ENCODE data around the gene RIBC2. TPM values are rescaled to one million over a fixed set of nuclear protein-coding genes. Genes with fewer than 3 reads are reported as not detected.

The RIBC2 gene
- total RNA-seq, 1 experiment from 2014 or later = 2.7 TPM

GRCh38 chr22:45453764-45454163 is 40.3 kb downstream of the RIBC2 start:
- Histone ChIP-seq H3K27ac (ENCODE audit: low read length) (no peak overlapping the region), H3K27me3 (ENCODE audit: low read length) (no peaks in the 10 kb centered on the region), H3K4me1 (ENCODE audit: insufficient read depth, low read length) (no peaks in the 10 kb centered on the region), H3K4me3 (ENCODE audit: low read length) (no peak overlapping the region), H3F3A (ENCODE audit: low read length, unreplicated experiment) (no peaks in the 10 kb centered on the region), H2AFZ (ENCODE audit: low read length) (no peak overlapping the region), H4K20me1 (ENCODE audit: low read length) (no peaks in the 10 kb centered on the region), H3K36me3 (ENCODE audit: low read depth, low read length) (no peaks in the 10 kb centered on the region), H3K9ac (ENCODE audit: low read length) (no peak overlapping the region), H3K9me3 (ENCODE audit: low read length) (no peaks in the 10 kb centered on the region), H3K79me2 (ENCODE audit: low read length) (no peaks in the 10 kb centered on the region), H3K4me2 (ENCODE audit: low read length) (no peak overlapping the region), H3K9me2 (replicated peaks; ENCODE audit: low read length) (no peaks in the 10 kb centered on the region)
- no peak for ATAC-seq
- CTCF ChIA-PET = no interaction called here
- TF ChIP-seq, protein P1, sequence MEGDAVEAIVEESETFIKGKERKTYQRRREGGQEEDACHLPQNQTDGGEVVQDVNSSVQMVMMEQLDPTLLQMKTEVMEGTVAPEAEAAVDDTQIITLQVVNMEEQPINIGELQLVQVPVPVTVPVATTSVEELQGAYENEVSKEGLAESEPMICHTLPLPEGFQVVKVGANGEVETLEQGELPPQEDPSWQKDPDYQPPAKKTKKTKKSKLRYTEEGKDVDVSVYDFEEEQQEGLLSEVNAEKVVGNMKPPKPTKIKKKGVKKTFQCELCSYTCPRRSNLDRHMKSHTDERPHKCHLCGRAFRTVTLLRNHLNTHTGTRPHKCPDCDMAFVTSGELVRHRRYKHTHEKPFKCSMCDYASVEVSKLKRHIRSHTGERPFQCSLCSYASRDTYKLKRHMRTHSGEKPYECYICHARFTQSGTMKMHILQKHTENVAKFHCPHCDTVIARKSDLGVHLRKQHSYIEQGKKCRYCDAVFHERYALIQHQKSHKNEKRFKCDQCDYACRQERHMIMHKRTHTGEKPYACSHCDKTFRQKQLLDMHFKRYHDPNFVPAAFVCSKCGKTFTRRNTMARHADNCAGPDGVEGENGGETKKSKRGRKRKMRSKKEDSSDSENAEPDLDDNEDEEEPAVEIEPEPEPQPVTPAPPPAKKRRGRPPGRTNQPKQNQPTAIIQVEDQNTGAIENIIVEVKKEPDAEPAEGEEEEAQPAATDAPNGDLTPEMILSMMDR (conservative IDR thresholded peaks at IDR 0.05; ENCODE audit: low read depth, low read length) = no peak
- TF ChIP-seq EZH2 (IDR thresholded peaks at IDR 0.05; ENCODE audit: low read length, unreplicated experiment) = no peak
- no peak for TF ChIP-seq EZH2phosphoT487 (IDR thresholded peaks at IDR 0.05; ENCODE audit: borderline replicate concordance, low read length)
- intact Hi-C loops (cut with micrococcal nuclease) = no loop called here
- BruUV-seq (replicated peaks) = no TSS peak
- POLR2A ChIA-PET (ENCODE audit: unreplicated experiment) = interaction anchor here (0.5 kb wide), 1 partner anchor 834 kb away, joined by 3 read pairs; no protein-coding TSS in a partner anchor
- DNase-seq = no peak

DNA sequence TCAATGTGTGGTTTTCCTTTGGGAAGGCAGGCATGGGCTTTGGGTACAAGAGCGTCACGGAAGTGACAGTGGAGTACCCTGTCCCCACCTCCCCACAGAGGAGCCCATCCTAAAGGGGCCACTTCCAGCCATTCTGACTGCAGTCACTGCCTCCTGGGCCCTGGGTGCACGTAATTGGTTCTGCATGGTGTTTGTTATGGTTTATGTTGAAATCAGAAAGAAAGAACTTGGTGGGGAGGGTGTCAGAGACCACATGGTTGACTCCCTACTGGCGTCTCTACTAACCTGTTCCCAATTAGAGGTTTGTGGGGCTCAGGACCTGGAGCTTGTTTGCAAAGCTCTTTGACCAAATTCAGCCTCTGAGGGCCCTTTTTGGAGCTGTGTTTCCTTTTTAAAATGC is 40.8 kb downstream of the RIBC2 start:
- no peaks in the 10 kb centered on the region for H3K36me3 ChIP-seq (ENCODE audit: low read depth, low read length)
- H2AFZ ChIP-seq (ENCODE audit: low read length) = no peak overlapping the region
- BruUV-seq (replicated peaks) = no TSS peak
- DNase-seq (no peak), ATAC-seq (no peak)
- H3K9ac ChIP-seq (ENCODE audit: low read length) = no peak overlapping the region
- H3K27ac ChIP-seq (ENCODE audit: low read length) = no peak overlapping the region
- POLR2A ChIA-PET (ENCODE audit: unreplicated experiment) = interaction anchor here (0.5 kb wide), 1 partner anchor 833 kb away, joined by 3 read pairs; no protein-coding TSS in a partner anchor
- no peaks in the 10 kb centered on the region for H3K9me3 ChIP-seq (ENCODE audit: low read length)
- no peak overlapping the region for H3K4me2 ChIP-seq (ENCODE audit: low read length)
- no peaks in the 10 kb centered on the region for H4K20me1 ChIP-seq (ENCODE audit: low read length)
- no peaks in the 10 kb centered on the region for H3K9me2 ChIP-seq (replicated peaks; ENCODE audit: low read length)
- no peak overlapping the region for H3K4me3 ChIP-seq (ENCODE audit: low read length)
- no peaks in the 10 kb centered on the region for H3K79me2 ChIP-seq (ENCODE audit: low read length)
- H3F3A ChIP-seq (ENCODE audit: low read length, unreplicated experiment) = no peaks in the 10 kb centered on the region
- H3K4me1 ChIP-seq (ENCODE audit: insufficient read depth, low read length) = no peaks in the 10 kb centered on the region
- TF ChIP-seq EZH2phosphoT487 (IDR thresholded peaks at IDR 0.05; ENCODE audit: borderline replicate concordance, low read length) = no peak
- TF ChIP-seq, protein P1 (conservative IDR thresholded peaks at IDR 0.05; ENCODE audit: low read depth, low read length) = no peak
- no peak for TF ChIP-seq EZH2 (IDR thresholded peaks at IDR 0.05; ENCODE audit: low read length, unreplicated experiment)
- H3K27me3 ChIP-seq (ENCODE audit: low read length) = no peaks in the 10 kb centered on the region
- intact Hi-C loops (cut with micrococcal nuclease) = no loop called here
- CTCF ChIA-PET = no interaction called here

DNA sequence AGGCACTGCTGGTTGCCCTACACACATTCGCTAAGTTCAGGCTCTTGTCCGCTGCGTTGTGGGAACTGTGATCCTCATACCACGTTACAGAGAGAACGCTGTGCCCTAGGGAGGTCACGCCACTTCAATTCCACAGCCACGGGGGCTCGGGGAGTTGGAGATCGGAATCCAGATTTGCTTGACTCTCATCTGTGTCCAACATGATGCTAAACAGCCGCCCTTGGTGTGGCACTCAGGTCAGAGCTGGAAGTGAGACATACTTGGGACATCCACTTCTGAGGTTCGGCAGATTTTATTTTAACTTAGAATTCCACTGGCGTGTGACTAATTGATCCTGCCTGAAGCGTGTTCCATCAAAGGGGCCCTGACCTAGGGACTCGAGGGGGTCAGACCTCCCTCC is 41.7 kb downstream of the RIBC2 start:
- Histone ChIP-seq H3K79me2 (ENCODE audit: low read length) (no peaks in the 10 kb centered on the region), H3K27ac (ENCODE audit: low read length) (no peak overlapping the region), H3K4me1 (ENCODE audit: insufficient read depth, low read length) (no peaks in the 10 kb centered on the region), H4K20me1 (ENCODE audit: low read length) (no peaks in the 10 kb centered on the region), H3K4me3 (ENCODE audit: low read length) (no peak overlapping the region), H3K4me2 (ENCODE audit: low read length) (no peak overlapping the region), H2AFZ (ENCODE audit: low read length) (no peak overlapping the region), H3K27me3 (ENCODE audit: low read length) (no peaks in the 10 kb centered on the region), H3F3A (ENCODE audit: low read length, unreplicated experiment) (no peaks in the 10 kb centered on the region), H3K9ac (ENCODE audit: low read length) (no peak overlapping the region), H3K36me3 (ENCODE audit: low read depth, low read length) (no peaks in the 10 kb centered on the region), H3K9me2 (replicated peaks; ENCODE audit: low read length) (no peaks in the 10 kb centered on the region), H3K9me3 (ENCODE audit: low read length) (no peaks in the 10 kb centered on the region)
- no TSS peak for BruUV-seq (replicated peaks)
- ChIA-PET CTCF (no interaction called here), POLR2A (ENCODE audit: unreplicated experiment) (no interaction called here)
- DNase-seq (no peak), ATAC-seq (no peak)
- intact Hi-C loops (cut with micrococcal nuclease) = no loop called here
- TF ChIP-seq EZH2 (IDR thresholded peaks at IDR 0.05; ENCODE audit: low read length, unreplicated experiment) (no peak), EZH2phosphoT487 (IDR thresholded peaks at IDR 0.05; ENCODE audit: borderline replicate concordance, low read length) (no peak)
- TF ChIP-seq, protein P1 (conservative IDR thresholded peaks at IDR 0.05; ENCODE audit: low read depth, low read length) = no peak

Data from PC-3 (cell line).